GM12878 (cell line): ENCODE results near the gene GOLGA5. TPM values are rescaled to one million over a fixed set of nuclear protein-coding genes. Genes with fewer than 3 reads are reported as not detected.

ENCODE experiments used
- BMI1 ChIP-seq: fragments of 450-650 bp; IDR thresholded peaks from 2 replicates; pipeline ENCODE4 v1.6.1; 2016; ENCODE audit warnings: mild to moderate bottlenecking, moderate library complexity, borderline replicate concordance
- EED ChIP-seq: sonication (generic); IDR thresholded peaks from 2 replicates; pipeline ENCODE4 v1.6.1; 2016; ENCODE audit warnings: antibody characterized with exemption, low read depth
- ESRRA ChIP-seq: IDR thresholded peaks from 2 replicates; pipeline ENCODE4 v1.6.1; 2012; ENCODE audit warnings: mild to moderate bottlenecking, low read length, improper control_type of control experiment
- GABPA ChIP-seq: IDR thresholded peaks from 2 replicates; pipeline ENCODE4 v1.6.1; 2014; ENCODE audit warnings: antibody characterized with exemption, low read depth, mild to moderate bottlenecking, inconsistent platforms
- KLF5 ChIP-seq: fragments of 450-650 bp; IDR thresholded peaks from 2 replicates; pipeline ENCODE4 v1.6.1; 2014; ENCODE audit warnings: mild to moderate bottlenecking; ENCODE audit not compliant: partially characterized antibody
- MEF2A ChIP-seq: IDR thresholded peaks from 2 replicates; pipeline ENCODE4 v1.6.1; 2011; ENCODE audit warnings: low read depth, mild to moderate bottlenecking, low read length, moderate library complexity; ENCODE audit not compliant: insufficient read depth
- NFYA ChIP-seq: IDR thresholded peaks from 2 replicates; pipeline ENCODE4 v1.6.1; 2011; ENCODE audit warnings: low read depth, mild to moderate bottlenecking, low read length, improper control_type of control experiment, borderline replicate concordance
- NKRF ChIP-seq: fragments of 450-650 bp; conservative IDR thresholded peaks from 2 replicates; pipeline ENCODE4 v1.6.1; 2017; ENCODE audit warnings: mild to moderate bottlenecking, moderate library complexity
- PML ChIP-seq: IDR thresholded peaks from 2 replicates; pipeline ENCODE4 v1.6.1; 2012; ENCODE audit warnings: low read length, inconsistent platforms
- POLR2AphosphoS2 ChIP-seq: IDR thresholded peaks from 2 replicates; pipeline ENCODE4 v1.6.1; 2011; ENCODE audit warnings: low read depth, mild to moderate bottlenecking, low read length, improper control_type of control experiment, moderate library complexity
- SIN3A ChIP-seq: IDR thresholded peaks from 2 replicates; pipeline ENCODE4 v1.6.1; 2012; ENCODE audit warnings: low read depth, low read length, improper control_type of control experiment
- SIX5 ChIP-seq: IDR thresholded peaks from 2 replicates; pipeline ENCODE4 v1.6.1; 2011; ENCODE audit warnings: mild to moderate bottlenecking, low read depth, low read length, moderate library complexity; ENCODE audit not compliant: severe bottlenecking
- SKIL ChIP-seq: fragments of 450-650 bp; IDR thresholded peaks from 2 replicates; pipeline ENCODE4 v1.6.1; 2017; ENCODE audit warnings: mild to moderate bottlenecking, low read depth, inconsistent platforms; ENCODE audit not compliant: poor library complexity, severe bottlenecking
- SPI1 ChIP-seq: IDR thresholded peaks from 2 replicates; pipeline ENCODE4 v1.6.1; 2011; ENCODE audit warnings: low read depth, mild to moderate bottlenecking, low read length, moderate library complexity, borderline replicate concordance; ENCODE audit not compliant: insufficient read depth
- SREBF1 ChIP-seq: IDR thresholded peaks from 2 replicates; pipeline ENCODE4 v1.6.1; 2012; ENCODE audit warnings: mild to moderate bottlenecking, low read length
- polyA plus RNA-seq, 11 experiments: library from polyadenylated mRNA; depleted of rRNA in 4 of 11; unstranded in 6 of 11; stranded (reverse) in 5 of 11; fragments of >200 nt; fragmentation: Nextera tagmentation in 4 of 11; fragmentation: Illumina TruSeq in 1 of 11; extraction: Ambion mirVana in 4 of 11; extraction: Trizol in 1 of 11; gene quantifications; 1 replicate in 1 of 11; 2 replicates in 10 of 11; pipeline versions ENCODE4 v1.2.1 to v1.2.3, GENCODE V29; 2011 to 2016; ENCODE audit warnings: inconsistent platforms in 2 of 11, missing spikeins in 2 of 11, low read depth in 1 of 11
- total RNA-seq, 4 experiments: library from RNA; depleted of rRNA in 3 of 4; stranded (reverse); fragments of >200 nt in 3 of 4; fragmentation: Illumina TruSeq in 1 of 4; extraction: Trizol in 1 of 4; gene quantifications; 2 replicates each; pipeline versions ENCODE4 v1.2.1 to v1.2.3, GENCODE V29; 2013 to 2021
- TF ChIP-seq, protein P1 (sequence below): IDR thresholded peaks from 2 replicates; pipeline ENCODE4 v1.6.1; 2012; ENCODE audit warnings: improper control_type of control experiment, low read depth, low read length; ENCODE audit not compliant: insufficient replicate concordance
- TF ChIP-seq, protein P2 (sequence below): fragments of 450-650 bp; IDR thresholded peaks from 2 replicates; pipeline ENCODE4 v1.6.1; 2014; ENCODE audit warnings: mild to moderate bottlenecking

GOLGA5 gene
- total and polyA plus RNA-seq, 10 of the 15 experiments (the other 5 are each of a cell fraction or from before 2014, with no cell fraction given): 10.9 to 30.1 (median 19.7) TPM

DNA sequence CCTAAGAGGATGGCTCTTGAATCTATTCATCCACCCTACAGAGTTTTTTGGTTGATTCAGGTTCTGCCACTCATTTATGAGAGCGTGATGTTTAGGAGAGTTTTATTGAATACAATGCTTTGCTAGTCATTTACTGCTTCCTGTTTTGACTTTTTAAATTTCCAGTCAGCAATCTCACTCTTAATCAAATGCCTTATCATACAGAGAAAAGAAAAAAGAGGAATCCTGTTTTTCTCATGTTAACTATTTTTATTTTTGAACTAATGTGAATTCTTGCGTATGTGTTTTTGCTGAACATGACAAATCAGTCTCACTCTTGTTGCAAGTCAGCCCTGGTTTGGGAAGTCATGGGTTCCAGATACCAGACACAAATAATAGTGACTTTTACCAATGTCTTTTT is 23.6 kb upstream of the GOLGA5 start (continued):
- TF ChIP-seq, protein P1, sequence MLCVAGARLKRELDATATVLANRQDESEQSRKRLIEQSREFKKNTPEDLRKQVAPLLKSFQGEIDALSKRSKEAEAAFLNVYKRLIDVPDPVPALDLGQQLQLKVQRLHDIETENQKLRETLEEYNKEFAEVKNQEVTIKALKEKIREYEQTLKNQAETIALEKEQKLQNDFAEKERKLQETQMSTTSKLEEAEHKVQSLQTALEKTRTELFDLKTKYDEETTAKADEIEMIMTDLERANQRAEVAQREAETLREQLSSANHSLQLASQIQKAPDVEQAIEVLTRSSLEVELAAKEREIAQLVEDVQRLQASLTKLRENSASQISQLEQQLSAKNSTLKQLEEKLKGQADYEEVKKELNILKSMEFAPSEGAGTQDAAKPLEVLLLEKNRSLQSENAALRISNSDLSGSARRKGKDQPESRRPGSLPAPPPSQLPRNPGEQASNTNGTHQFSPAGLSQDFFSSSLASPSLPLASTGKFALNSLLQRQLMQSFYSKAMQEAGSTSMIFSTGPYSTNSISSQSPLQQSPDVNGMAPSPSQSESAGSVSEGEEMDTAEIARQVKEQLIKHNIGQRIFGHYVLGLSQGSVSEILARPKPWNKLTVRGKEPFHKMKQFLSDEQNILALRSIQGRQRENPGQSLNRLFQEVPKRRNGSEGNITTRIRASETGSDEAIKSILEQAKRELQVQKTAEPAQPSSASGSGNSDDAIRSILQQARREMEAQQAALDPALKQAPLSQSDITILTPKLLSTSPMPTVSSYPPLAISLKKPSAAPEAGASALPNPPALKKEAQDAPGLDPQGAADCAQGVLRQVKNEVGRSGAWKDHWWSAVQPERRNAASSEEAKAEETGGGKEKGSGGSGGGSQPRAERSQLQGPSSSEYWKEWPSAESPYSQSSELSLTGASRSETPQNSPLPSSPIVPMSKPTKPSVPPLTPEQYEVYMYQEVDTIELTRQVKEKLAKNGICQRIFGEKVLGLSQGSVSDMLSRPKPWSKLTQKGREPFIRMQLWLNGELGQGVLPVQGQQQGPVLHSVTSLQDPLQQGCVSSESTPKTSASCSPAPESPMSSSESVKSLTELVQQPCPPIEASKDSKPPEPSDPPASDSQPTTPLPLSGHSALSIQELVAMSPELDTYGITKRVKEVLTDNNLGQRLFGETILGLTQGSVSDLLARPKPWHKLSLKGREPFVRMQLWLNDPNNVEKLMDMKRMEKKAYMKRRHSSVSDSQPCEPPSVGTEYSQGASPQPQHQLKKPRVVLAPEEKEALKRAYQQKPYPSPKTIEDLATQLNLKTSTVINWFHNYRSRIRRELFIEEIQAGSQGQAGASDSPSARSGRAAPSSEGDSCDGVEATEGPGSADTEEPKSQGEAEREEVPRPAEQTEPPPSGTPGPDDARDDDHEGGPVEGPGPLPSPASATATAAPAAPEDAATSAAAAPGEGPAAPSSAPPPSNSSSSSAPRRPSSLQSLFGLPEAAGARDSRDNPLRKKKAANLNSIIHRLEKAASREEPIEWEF: no peak
- TF ChIP-seq BMI1: no peak
- no peak for TF ChIP-seq SREBF1
- TF ChIP-seq EED: no peak
- TF ChIP-seq POLR2AphosphoS2: no peak
- TF ChIP-seq, protein P2, sequence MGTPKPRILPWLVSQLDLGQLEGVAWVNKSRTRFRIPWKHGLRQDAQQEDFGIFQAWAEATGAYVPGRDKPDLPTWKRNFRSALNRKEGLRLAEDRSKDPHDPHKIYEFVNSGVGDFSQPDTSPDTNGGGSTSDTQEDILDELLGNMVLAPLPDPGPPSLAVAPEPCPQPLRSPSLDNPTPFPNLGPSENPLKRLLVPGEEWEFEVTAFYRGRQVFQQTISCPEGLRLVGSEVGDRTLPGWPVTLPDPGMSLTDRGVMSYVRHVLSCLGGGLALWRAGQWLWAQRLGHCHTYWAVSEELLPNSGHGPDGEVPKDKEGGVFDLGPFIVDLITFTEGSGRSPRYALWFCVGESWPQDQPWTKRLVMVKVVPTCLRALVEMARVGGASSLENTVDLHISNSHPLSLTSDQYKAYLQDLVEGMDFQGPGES: no peak
- no peak for TF ChIP-seq KLF5
- TF ChIP-seq SIN3A: no peak
- TF ChIP-seq MEF2A: 0 out of 2 replicates have a peak, but pooled peaks have one; percentile 46
- no peak for TF ChIP-seq NFYA
- no peak for TF ChIP-seq SIX5
- no peak for TF ChIP-seq GABPA
- no peak for TF ChIP-seq SKIL
- no peak for TF ChIP-seq ESRRA
- no peak for TF ChIP-seq PML
- no peak for TF ChIP-seq SPI1
- no peak for TF ChIP-seq NKRF
